ENCODE results near the gene EXOC6B. TPM values are rescaled to one million over a fixed set of nuclear protein-coding genes. Genes with fewer than 3 reads are reported as not detected.
A peak's percentile ranks its signal among the peaks of the same experiment; 100 is the strongest.

The EXOC6B gene
- total and polyA plus RNA-seq, 2 of the 8 experiments (the other 6 are each of a cell fraction or from before 2014, with no cell fraction given) = 13.5 to 33.0 TPM

DNA sequence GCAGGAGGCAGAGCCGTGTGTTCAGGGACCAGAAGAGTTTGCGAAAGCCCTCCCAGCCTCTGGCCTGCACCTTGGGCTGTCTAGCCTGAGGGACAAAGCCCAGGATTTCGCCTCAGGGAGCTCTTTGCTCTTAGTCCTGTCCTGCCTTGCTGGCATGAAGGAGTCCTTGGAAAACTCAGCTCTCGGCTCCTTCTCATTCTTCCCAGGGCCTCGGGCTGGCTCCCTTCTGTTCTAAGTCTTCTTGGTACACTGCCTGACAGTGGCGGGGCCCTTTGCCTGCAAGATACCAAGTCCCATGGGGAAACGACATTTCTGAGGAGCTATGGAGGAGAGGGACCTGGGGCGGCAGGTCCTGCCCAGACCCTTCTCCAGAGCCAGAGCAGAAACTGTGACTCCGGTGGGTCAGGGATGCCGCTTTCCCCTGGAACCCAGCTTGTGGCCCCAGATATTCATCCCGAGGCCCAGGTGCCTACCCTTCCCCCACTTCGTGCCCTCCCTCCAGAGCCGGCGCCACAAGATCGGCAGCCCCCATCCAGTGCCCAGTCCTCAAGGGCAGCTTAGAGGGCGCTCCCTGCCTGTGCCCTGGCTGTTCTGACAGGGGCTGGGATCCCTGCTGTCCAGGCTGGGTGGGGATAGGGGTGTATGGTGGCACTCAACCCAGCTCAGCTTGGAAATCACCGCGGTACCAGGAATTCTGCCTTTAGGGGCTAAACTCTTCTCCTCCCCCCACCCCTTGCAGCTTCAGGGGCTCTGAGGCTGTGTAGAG lies 672.6 kb downstream of the EXOC6B start:
- H3K18ac ChIP-seq (ENCODE audit: extremely low read depth, low read length) = no peak overlapping the region
- H3K23me2 ChIP-seq (ENCODE audit: low read depth, low read length) = peaks cover 11% of the 10 kb centered on the region
- H3K79me1 ChIP-seq (ENCODE audit: low read depth, low read length) = no peaks in the 10 kb centered on the region
- peaks cover 0 to 8% of the 10 kb centered on the region in 2 experiments for H4K20me1 ChIP-seq (replicated peaks in 1 of 2; ENCODE audit: control insufficient read depth in 1 of 2, insufficient read depth in 2 of 2, low read length in 2 of 2)
- H2BK15ac ChIP-seq (ENCODE audit: low read length) = no peak overlapping the region
- H2BK120ac ChIP-seq (replicated peaks; ENCODE audit: low read depth, low read length) = no peak overlapping the region
- peaks cover 16 to 33% (median 30%) of the 10 kb centered on the region in 4 experiments for H3K27me3 ChIP-seq (replicated peaks in 1 of 4; ENCODE audit: control insufficient read depth in 3 of 4, extremely low read depth in 1 of 4, insufficient read depth in 3 of 4, low read length in 3 of 4)
- no peak overlapping the region for H3K4ac ChIP-seq (replicated peaks; ENCODE audit: insufficient read length, low read depth, low read length)
- H3K14ac ChIP-seq (ENCODE audit: insufficient read length) = no peak overlapping the region
- no peaks in the 10 kb centered on the region for H3K9me3 ChIP-seq (ENCODE audit: insufficient read depth in 2 of 2, low read depth in 1 of 2, low read length in 1 of 2)
- H3K4me1 ChIP-seq (replicated peaks in 1 of 4; ENCODE audit: control insufficient read depth in 3 of 4, insufficient read depth in 4 of 4, low read length in 3 of 4) = peaks cover 0 to 12% (median 6%) of the 10 kb centered on the region in 4 experiments; a peak in 5 of 7 replicates
- H2AK5ac ChIP-seq (ENCODE audit: low read depth, low read length) = no peak overlapping the region
- no peak overlapping the region for H2BK5ac ChIP-seq (ENCODE audit: low read depth, low read length)
- H2BK20ac ChIP-seq (ENCODE audit: low read length) = no peak overlapping the region
- H2AFZ ChIP-seq (ENCODE audit: low read length) = no peak overlapping the region; the same call in 1 of the 2 replicates
- FAIRE-seq = no peak
- no peak overlapping the region for H4K91ac ChIP-seq (replicated peaks; ENCODE audit: insufficient read length, low read length)
- H3K79me2 ChIP-seq (ENCODE audit: control insufficient read depth in 1 of 2, insufficient read depth in 2 of 2, low read length in 2 of 2) = no peaks in the 10 kb centered on the region
- H3K4me3 ChIP-seq (ENCODE audit: extremely low read depth in 1 of 4, insufficient read depth in 2 of 4, low read depth in 3 of 4, low read length in 4 of 4) = no peak overlapping the region
- POLR2A ChIA-PET (ENCODE audit: partially characterized antibody) = interaction anchor here (0.7 kb wide), 1 partner anchor 1081 kb away, joined by 3 read pairs; the partner anchor contains the start of gene CCT7
- no peak overlapping the region for H3K56ac ChIP-seq (replicated peaks; ENCODE audit: insufficient read length, low read depth, low read length)
- H3K23ac ChIP-seq (ENCODE audit: insufficient read length) = no peak overlapping the region
- no peak overlapping the region for H3K9ac ChIP-seq (replicated peaks in 1 of 4; ENCODE audit: extremely low read depth in 1 of 4, low read depth in 3 of 4, low read length in 3 of 4)
- no peak overlapping the region for H3K4me2 ChIP-seq (ENCODE audit: insufficient read depth in 1 of 2, low read depth in 2 of 2, low read length in 2 of 2)
- CTCF ChIA-PET (ENCODE audit: partially characterized antibody) = interaction anchor here (0.6 to 7.0 kb wide), 15 partner anchors 9 to 1152 kb away, joined by 3 to 115 read pairs (median 4); no protein-coding TSS in a partner anchor
- 88% methylated on average over 14 of the region's 18 CpGs; no CpG with 5 or more reads in 1 of the 2 experiments for WGBS, 2 experiments (ENCODE audit: extremely low coverage in 1 of 2, insufficient coverage in 1 of 2, insufficient read length in 1 of 2, insufficient replicate concordance in 2 of 2, low coverage in 1 of 2, low lambda C conversion rate in 2 of 2, missing lambda C conversion rate in 1 of 2)
- peak in 1 of 2 experiments; percentile 40 for DNase-seq (ENCODE audit: low read depth in 1 of 2, low spot score in 2 of 2)
- no peaks in the 10 kb centered on the region for H3K36me3 ChIP-seq (ENCODE audit: control insufficient read depth in 2 of 4, insufficient read depth in 4 of 4, low read length in 3 of 4)
- H2BK12ac ChIP-seq (ENCODE audit: low read depth, low read length) = no peak overlapping the region
- no peak overlapping the region for H3K27ac ChIP-seq (ENCODE audit: low read depth, low read length)
- H4K8ac ChIP-seq (ENCODE audit: extremely low read depth, insufficient read depth, low read length) = no peak overlapping the region
- H4K5ac ChIP-seq (ENCODE audit: insufficient read length, low read depth, low read length) = no peak overlapping the region
- no peak for TF ChIP-seq POU5F1 (IDR thresholded peaks at IDR 0.05; ENCODE audit: low read depth, low read length)
